GM12892 (cell line): ENCODE measurements around the gene TEX51.

Experiments
- DNase-seq: peaks from one replicate; pipeline ENCODE4 v3.0.0; 2011; ENCODE audit not compliant: insufficient read length
- FAIRE-seq: peaks from 2 replicates; lab custom pipeline; 2011; peaks lifted over from hg19 to GRCh38; lab: Jason Lieb, UNC
- POLR2A ChIP-seq: IDR thresholded peaks from 2 replicates; pipeline ENCODE4 v1.6.1; 2011; ENCODE audit warnings: low read depth, low read length, control low read depth
- POLR2AphosphoS5 ChIP-seq: IDR thresholded peaks from 2 replicates; pipeline ENCODE4 v1.6.1; 2011; ENCODE audit warnings: low read depth, low read length, control low read depth
- TAF1 ChIP-seq: IDR thresholded peaks from 2 replicates; pipeline ENCODE4 v1.6.1; 2011; ENCODE audit warnings: low read depth, mild to moderate bottlenecking, control low read depth, low read length, borderline replicate concordance

TEX51 gene

GRCh38 chr2:126889496-126890135 is 9.1 kb upstream of the TEX51 start:
- no peak for FAIRE-seq
- DNase-seq: no peak
- TF ChIP-seq TAF1 (no peak), POLR2AphosphoS5 (no peak), POLR2A (no peak)

- no peak for FAIRE-seq
- TF ChIP-seq POLR2AphosphoS5 (no peak), POLR2A (no peak), TAF1 (no peak)
- no peak for DNase-seq
Observed at GRCh38 chr2:126890136-126890510, 8.6 kb upstream of the TEX51 start.

GRCh38 chr2:126890551-126891450 is 7.9 kb upstream of the TEX51 start:
- DNase-seq (no peak), FAIRE-seq (no peak)
- TF ChIP-seq POLR2A: no peak
- TF ChIP-seq TAF1: no peak
- no peak for TF ChIP-seq POLR2AphosphoS5

- no peak for FAIRE-seq
- TF ChIP-seq POLR2AphosphoS5 (no peak), TAF1 (no peak)
- no peak for DNase-seq
Observed at GRCh38 chr2:126891681-126892500, 6.8 kb upstream of the TEX51 start.

GRCh38 chr2:126893153-126893552 is 5.5 kb upstream of the TEX51 start:
- no peak for DNase-seq
- TF ChIP-seq POLR2AphosphoS5 (no peak), TAF1 (no peak), POLR2A (no peak)
- FAIRE-seq: no peak

- DNase-seq (no peak), FAIRE-seq (no peak)
- TF ChIP-seq TAF1 (no peak), POLR2A (no peak), POLR2AphosphoS5 (no peak)
Observed at GRCh38 chr2:126893606-126894005, 5.1 kb upstream of the TEX51 start.

- TF ChIP-seq POLR2AphosphoS5 (no peak), TAF1 (no peak), POLR2A (no peak)
Observed at GRCh38 chr2:126894082-126894481, 4.6 kb upstream of the TEX51 start.

GRCh38 chr2:126894585-126895182 is 4.0 kb upstream of the TEX51 start:
- TF ChIP-seq POLR2A (no peak), POLR2AphosphoS5 (no peak)
- DNase-seq (no peak), FAIRE-seq (no peak)

More at GRCh38 chr2:126894082-126894481, 4.6 kb upstream of the TEX51 start:
- DNase-seq: no peak
- no peak for FAIRE-seq

- DNase-seq: no peak
- TF ChIP-seq POLR2AphosphoS5: no peak
- TF ChIP-seq TAF1: no peak
- TF ChIP-seq POLR2A: no peak
- FAIRE-seq: no peak
Observed at GRCh38 chr2:126895336-126895735, 3.4 kb upstream of the TEX51 start.

- TF ChIP-seq POLR2A (no peak), POLR2AphosphoS5 (no peak)
- no peak for FAIRE-seq
- no peak for DNase-seq
Observed at GRCh38 chr2:126896471-126896870, 2.2 kb upstream of the TEX51 start.
